ENCODE data around the gene SIVA1. TPM values are rescaled to one million over a fixed set of nuclear protein-coding genes. Genes with fewer than 3 reads are reported as not detected.

The SIVA1 gene
- total RNA-seq, 1 donor = 67.8 TPM

- H3K4me3 ChIP-seq (ENCODE audit: low read depth, low read length) = no peak overlapping the region
- no peak for DNase-seq (ENCODE audit: low read depth)
- TF ChIP-seq, protein P1, sequence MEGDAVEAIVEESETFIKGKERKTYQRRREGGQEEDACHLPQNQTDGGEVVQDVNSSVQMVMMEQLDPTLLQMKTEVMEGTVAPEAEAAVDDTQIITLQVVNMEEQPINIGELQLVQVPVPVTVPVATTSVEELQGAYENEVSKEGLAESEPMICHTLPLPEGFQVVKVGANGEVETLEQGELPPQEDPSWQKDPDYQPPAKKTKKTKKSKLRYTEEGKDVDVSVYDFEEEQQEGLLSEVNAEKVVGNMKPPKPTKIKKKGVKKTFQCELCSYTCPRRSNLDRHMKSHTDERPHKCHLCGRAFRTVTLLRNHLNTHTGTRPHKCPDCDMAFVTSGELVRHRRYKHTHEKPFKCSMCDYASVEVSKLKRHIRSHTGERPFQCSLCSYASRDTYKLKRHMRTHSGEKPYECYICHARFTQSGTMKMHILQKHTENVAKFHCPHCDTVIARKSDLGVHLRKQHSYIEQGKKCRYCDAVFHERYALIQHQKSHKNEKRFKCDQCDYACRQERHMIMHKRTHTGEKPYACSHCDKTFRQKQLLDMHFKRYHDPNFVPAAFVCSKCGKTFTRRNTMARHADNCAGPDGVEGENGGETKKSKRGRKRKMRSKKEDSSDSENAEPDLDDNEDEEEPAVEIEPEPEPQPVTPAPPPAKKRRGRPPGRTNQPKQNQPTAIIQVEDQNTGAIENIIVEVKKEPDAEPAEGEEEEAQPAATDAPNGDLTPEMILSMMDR (IDR thresholded peaks at IDR 0.05; ENCODE audit: insufficient read depth, low read depth, low read length) = no peak
These were observed 38.9 kb upstream of the SIVA1 start for GRCh38 chr14:104714066-104714465.

DNA sequence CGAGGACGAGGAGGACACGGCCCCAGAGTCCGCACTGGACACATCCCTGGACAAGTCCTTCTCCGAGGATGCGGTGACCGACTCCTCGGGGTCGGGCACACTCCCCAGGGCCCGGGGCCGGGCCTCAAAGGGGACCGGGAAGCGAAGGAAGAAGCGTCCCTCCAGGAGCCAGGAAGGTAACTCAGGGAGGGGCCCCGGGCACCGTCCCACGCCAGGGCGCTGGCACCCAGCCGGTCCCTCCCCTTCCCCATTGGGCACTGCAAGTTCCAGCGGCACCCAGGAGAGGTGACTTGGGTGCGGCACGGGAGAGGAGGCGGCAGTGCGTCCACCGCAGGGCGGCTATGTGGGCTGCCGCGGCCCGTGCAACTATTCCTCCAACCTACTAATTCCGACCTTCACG, 38.3 kb upstream of the SIVA1 start:
- no peak overlapping the region for H3K4me3 ChIP-seq (ENCODE audit: low read depth, low read length)
- no peak for DNase-seq (ENCODE audit: low read depth)
- TF ChIP-seq, protein P1 (IDR thresholded peaks at IDR 0.05; ENCODE audit: insufficient read depth, low read depth, low read length) = no peak

DNA sequence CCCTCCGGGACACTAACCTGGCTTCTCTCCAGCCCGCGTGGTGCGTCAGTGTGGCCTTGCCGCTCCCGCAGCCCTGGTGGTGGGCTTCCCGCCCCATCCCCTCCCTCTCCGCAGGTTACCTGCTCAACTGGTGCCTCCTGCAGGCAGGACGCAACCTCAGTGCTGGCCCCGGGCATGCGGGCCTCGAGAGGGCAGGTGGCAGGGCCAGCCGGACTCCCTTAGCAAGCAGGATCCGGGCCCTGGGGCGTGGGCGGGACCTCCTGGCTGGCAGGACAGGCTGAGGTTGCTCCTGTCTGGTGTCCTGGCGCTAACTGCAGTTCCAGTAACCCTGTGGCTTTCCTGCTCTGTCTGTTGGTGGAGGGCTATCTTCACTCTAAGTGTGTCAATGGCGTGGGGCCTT, 37.5 kb upstream of the SIVA1 start:
- DNase-seq (ENCODE audit: low read depth) = no peak
- TF ChIP-seq, protein P1 (IDR thresholded peaks at IDR 0.05; ENCODE audit: insufficient read depth, low read depth, low read length) = no peak
- H3K4me3 ChIP-seq (ENCODE audit: low read depth, low read length) = no peak overlapping the region

DNA sequence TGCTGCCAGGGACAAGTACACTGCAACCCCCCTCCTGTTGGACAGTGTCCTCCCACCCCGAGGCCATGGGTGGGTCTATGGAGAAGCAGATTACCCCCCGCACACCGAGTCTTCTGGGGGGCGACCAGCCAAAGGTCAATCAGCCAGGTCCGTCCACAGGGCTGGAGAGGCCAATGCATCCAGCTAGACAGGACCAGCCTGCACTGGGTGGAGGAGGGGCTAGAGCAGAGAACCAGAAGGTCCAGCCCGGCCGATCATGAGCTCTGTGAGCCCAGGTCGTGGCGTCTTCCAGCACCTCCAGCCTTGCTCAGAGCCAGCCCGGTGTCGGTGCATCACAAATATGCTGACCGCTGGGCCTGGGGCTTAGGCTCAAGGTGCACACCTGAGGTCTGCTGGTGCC, 37.1 kb upstream of the SIVA1 start:
- H3K4me3 ChIP-seq (ENCODE audit: low read depth, low read length) = no peak overlapping the region
- TF ChIP-seq, protein P1 (IDR thresholded peaks at IDR 0.05; ENCODE audit: insufficient read depth, low read depth, low read length) = no peak
- no peak for DNase-seq (ENCODE audit: low read depth)

- H3K4me3 ChIP-seq (ENCODE audit: low read depth, low read length) = no peak overlapping the region
- DNase-seq (ENCODE audit: low read depth) = no peak
- TF ChIP-seq, protein P1 (IDR thresholded peaks at IDR 0.05; ENCODE audit: insufficient read depth, low read depth, low read length) = no peak
These were observed 35.8 kb upstream of the SIVA1 start for GRCh38 chr14:104717137-104717536.

- TF ChIP-seq, protein P1 (IDR thresholded peaks at IDR 0.05; ENCODE audit: insufficient read depth, low read depth, low read length) = no peak
- H3K4me3 ChIP-seq (ENCODE audit: low read depth, low read length) = no peak overlapping the region
- DNase-seq (ENCODE audit: low read depth) = no peak
These were observed 35.3 kb upstream of the SIVA1 start for GRCh38 chr14:104717646-104718045.

DNA sequence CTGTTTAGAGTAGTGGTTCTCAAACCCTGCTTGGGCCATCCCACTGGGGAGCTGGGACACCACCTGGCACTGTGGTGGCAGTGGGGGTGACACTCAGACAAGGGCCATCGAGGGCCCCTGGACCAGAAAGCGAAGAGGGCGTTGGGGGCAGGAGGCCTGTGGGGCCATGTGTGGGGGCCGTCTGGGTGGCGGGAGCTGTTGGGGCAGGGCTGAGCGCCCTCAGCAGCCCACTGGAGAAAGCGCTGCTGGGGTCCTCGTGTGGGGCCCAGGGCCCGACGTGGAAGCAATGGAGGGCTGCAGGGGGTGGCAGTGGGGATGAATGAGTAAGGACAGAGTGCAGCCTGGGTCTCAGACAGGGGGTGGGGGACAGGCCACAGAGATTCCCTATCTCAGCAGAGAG, 34.8 kb upstream of the SIVA1 start:
- no peak overlapping the region for H3K4me3 ChIP-seq (ENCODE audit: low read depth, low read length)
- TF ChIP-seq, protein P1 (IDR thresholded peaks at IDR 0.05; ENCODE audit: insufficient read depth, low read depth, low read length) = no peak
- no peak for DNase-seq (ENCODE audit: low read depth)
